ENCODE results near the gene PIH1D2.
A peak's percentile ranks its signal among the peaks of the same experiment; 100 is the strongest.
"Not testable (repeated sequence)": the region's sequence is repeated elsewhere in the genome, so short reads cannot be mapped to it uniquely, and the experiment has no call there.

PIH1D2 gene

DNA sequence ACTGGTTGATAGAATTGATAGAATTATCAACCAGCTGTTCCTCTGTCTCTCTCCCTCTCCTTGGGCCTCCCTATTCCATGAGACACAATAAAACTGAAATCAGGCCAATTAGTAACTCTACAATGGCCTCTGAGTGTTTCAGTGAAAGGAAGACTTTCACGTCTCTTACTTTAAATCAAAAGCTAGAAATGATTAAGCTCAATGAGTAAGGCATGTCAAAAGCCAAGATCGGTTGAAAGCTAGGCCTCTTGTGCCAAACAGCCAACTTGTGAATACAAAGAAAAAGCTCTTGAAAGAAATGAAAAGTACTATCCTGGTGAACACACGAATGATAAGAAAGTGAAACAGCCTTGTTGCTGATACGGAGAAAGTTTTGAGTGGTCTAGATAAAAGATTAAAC is 16.6 kb downstream of the PIH1D2 start:
- DNase-seq (ENCODE audit: low read depth): no peak

- no peak for DNase-seq (ENCODE audit: low read depth)
Observed at GRCh38 chr11:112051768-112052167, 22.0 kb downstream of the PIH1D2 start.

GRCh38 chr11:112050721-112051120 is 23.1 kb downstream of the PIH1D2 start:
- no peak for DNase-seq (ENCODE audit: low read depth)

GRCh38 chr11:112049777-112050176 is 24.0 kb downstream of the PIH1D2 start:
- DNase-seq (ENCODE audit: low read depth): no peak

DNA sequence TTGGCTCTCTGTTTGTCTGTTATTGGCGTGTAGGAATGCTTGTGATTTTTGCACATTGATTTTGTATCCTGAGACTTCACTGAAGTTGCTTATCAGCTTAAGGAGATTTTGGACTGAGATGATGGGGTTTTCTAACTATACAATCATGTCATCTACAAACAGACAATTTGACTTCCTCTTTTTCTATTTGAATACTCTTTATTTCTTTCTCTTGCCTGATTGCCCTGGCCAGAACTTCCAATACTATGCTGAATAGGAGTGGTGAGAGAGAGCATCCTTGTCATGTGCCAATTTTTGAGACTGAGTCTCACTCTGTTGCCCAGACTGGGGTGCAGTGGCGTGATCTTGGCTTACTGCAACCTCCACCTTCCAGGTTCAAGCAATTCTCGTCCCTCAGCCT is 25.6 kb downstream of the PIH1D2 start:
- DNase-seq (ENCODE audit: low read depth): not testable (repeated sequence)

GRCh38 chr11:112046647-112047046 is 27.2 kb downstream of the PIH1D2 start:
- not testable (repeated sequence) for DNase-seq (ENCODE audit: low read depth)

- DNase-seq (ENCODE audit: low read depth): no peak
Observed at GRCh38 chr11:112044961-112045360, 28.9 kb downstream of the PIH1D2 start.

GRCh38 chr11:112042961-112043304 is 30.9 kb downstream of the PIH1D2 start:
- no peak for DNase-seq (ENCODE audit: low read depth)

GRCh38 chr11:112042161-112042960 is 31.5 kb downstream of the PIH1D2 start:
- no peak for DNase-seq (ENCODE audit: low read depth)

DNA sequence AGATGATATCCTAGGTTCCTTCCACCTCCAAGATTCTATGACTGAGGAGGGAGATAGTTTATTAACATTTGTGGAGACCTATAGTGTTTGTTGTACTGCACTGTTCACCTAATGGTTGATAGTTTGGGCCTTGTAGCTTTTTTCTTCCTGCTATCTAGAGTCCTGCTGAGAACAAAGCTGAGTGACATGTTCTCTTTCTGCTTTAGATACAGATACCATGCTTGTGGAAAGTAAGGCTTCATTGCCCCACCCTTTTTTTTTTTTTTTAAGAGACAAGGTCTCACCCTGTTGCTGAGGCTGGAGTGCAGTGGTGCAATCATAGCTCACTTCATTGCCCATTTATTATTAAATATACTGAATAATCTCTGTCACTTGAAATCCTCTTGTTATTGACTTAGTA is 36.3 kb downstream of the PIH1D2 start:
- no peak for DNase-seq (ENCODE audit: low read depth)

GRCh38 chr11:112033902-112034301 is 39.9 kb downstream of the PIH1D2 start:
- DNase-seq (ENCODE audit: low read depth): no peak

GRCh38 chr11:112029460-112029859 is 44.4 kb downstream of the PIH1D2 start:
- no peak for DNase-seq (ENCODE audit: low read depth)

DNA sequence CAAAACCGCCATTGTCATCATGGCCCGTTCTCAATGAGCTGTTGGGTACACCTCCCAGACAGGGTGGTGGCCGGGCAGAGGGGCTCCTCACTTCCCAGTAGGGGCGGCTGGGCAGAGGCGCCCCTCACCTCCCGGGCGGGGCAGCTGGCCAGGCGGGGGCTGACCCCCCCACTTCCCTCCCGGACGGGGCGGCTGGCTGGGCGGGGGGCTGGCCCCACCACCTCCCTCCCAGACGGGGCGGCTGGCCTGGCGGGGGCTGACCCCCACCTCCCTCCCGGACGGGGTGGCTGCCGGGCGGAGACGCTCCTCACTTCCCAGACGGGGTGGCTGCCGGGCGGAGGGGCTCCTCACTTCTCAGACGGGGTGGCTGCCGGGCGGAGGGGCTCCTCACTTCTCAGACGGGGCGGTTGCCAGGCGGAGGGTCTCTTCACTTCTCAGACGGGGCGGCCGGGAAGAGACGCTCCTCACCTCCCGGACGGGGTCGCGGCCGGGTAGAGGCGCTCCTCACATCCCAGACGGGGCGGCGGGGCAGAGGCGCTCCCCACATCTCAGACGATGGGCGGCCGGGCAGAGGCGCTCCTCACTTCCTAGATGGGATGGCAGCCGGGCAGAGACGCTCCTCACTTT is 46.9 kb downstream of the PIH1D2 start:
- not testable (repeated sequence) for DNase-seq (ENCODE audit: low read depth)

GRCh38 chr11:112025707-112026106 is 48.1 kb downstream of the PIH1D2 start:
- no peak for DNase-seq (ENCODE audit: low read depth)

- DNase-seq (ENCODE audit: low read depth): peak; percentile 72
Observed at GRCh38 chr11:112024773-112025678, 48.8 kb downstream of the PIH1D2 start, which contains the start of gene DLAT. TSS of gene DLAT (plus strand) at chr11:112025408. CDS start at chr11:112025473, 65 bp downstream.

GRCh38 chr11:112024178-112024772 is 49.5 kb downstream of the PIH1D2 start:
- DNase-seq (ENCODE audit: low read depth): no peak

- no peak for DNase-seq (ENCODE audit: low read depth)
Observed at GRCh38 chr11:112023104-112023503, 50.7 kb downstream of the PIH1D2 start.

DNA sequence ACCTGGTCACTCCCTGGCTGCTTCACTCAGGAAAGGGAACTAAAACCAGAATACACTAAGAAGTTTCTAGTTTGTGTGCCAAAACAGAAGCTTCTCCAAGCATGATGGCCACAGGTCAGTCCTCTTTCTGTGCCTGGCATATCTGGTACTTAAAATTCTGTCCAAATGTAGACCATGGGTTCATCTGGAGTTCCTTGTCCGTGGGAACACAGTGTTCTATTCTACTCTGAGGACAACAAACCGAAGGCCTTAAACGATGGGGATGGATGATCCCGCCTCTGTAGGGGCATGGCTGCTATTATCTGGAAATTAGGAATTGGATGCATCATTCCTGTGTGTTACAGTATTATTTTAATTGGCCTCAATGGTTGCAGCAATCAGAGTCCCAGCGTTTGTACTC is 54.8 kb downstream of the PIH1D2 start:
- DNase-seq (ENCODE audit: low read depth): no peak

All from stimulated activated CD4-positive, alpha-beta T cell treated with anti-CD3 and anti-CD28 coated beads, Interleukin-2, amount 100 ng/mL, for 4 hours (primary cell).